Epithelial cell of proximal tubule (primary cell): Measurements from ENCODE around the gene DUOXA1. TPM values are rescaled to one million over a fixed set of nuclear protein-coding genes. Genes with fewer than 3 reads are reported as not detected.

Experiments
- DNase-seq: peaks from one replicate; pipeline ENCODE4 v3.0.0-alpha.2; 2011; ENCODE audit warnings: low read depth
- H3K4me3 ChIP-seq: 2 replicates; pipeline ENCODE4 v1.5.1; 2011; ENCODE audit warnings: low read depth, mild to moderate bottlenecking, low read length
- total RNA-seq: library from RNA; depleted of rRNA; stranded (reverse); fragments of >200 nt; gene quantifications from 2 replicates; pipeline ENCODE4 v1.2.3, GENCODE V29; 2015
- TF ChIP-seq, protein P1 (sequence below): conservative IDR thresholded peaks from 2 replicates; pipeline ENCODE4 v1.5.1; 2012; ENCODE audit warnings: low read depth, mild to moderate bottlenecking, low read length

Gene DUOXA1
- total RNA-seq, 1 donor from 2014 or later: 0.46 TPM

DNA sequence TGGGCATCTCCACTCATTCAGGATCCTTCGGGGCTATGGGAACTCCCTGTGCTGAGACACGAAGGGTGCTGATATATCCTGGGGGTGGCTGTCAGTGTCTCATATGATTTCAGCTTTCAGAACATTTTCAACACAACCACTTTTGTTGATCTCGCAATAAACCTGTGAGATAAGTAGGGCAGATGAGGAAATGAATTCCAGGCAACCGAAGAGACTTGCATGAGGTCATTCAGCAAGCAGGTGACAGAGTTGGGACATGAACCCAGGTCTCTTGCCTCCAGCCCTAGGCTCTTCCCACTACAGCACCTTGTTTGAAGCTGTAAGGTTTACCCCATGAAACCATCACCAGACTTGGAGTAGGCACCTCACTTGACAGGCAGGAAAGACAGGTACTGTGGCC lies 16.7 kb upstream of the DUOXA1 start:
- TF ChIP-seq, protein P1, sequence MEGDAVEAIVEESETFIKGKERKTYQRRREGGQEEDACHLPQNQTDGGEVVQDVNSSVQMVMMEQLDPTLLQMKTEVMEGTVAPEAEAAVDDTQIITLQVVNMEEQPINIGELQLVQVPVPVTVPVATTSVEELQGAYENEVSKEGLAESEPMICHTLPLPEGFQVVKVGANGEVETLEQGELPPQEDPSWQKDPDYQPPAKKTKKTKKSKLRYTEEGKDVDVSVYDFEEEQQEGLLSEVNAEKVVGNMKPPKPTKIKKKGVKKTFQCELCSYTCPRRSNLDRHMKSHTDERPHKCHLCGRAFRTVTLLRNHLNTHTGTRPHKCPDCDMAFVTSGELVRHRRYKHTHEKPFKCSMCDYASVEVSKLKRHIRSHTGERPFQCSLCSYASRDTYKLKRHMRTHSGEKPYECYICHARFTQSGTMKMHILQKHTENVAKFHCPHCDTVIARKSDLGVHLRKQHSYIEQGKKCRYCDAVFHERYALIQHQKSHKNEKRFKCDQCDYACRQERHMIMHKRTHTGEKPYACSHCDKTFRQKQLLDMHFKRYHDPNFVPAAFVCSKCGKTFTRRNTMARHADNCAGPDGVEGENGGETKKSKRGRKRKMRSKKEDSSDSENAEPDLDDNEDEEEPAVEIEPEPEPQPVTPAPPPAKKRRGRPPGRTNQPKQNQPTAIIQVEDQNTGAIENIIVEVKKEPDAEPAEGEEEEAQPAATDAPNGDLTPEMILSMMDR: no peak
- H3K4me3 ChIP-seq: no peak overlapping the region
- DNase-seq: no peak

DNA sequence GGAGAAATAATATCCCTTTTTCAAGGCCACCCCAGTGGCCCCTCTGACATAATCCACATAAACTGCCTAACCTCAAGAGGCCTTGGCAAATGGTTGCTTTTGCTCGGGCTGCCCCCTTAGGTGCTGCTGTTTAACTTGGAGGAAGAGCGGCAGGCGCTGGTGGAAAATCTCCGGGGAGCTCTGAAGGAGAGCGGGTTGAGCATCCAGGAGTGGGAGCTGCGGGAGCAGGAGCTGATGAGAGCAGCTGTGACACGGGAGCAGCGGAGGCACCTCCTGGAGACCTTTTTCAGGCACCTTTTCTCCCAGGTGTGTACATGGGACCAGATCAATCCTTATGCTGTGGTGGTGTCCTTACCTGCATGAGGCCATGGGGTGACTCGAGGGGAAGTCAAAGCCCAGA lies 15.1 kb upstream of the DUOXA1 start:
- H3K4me3 ChIP-seq: no peak overlapping the region
- no peak for DNase-seq
- TF ChIP-seq, protein P1: no peak

DNA sequence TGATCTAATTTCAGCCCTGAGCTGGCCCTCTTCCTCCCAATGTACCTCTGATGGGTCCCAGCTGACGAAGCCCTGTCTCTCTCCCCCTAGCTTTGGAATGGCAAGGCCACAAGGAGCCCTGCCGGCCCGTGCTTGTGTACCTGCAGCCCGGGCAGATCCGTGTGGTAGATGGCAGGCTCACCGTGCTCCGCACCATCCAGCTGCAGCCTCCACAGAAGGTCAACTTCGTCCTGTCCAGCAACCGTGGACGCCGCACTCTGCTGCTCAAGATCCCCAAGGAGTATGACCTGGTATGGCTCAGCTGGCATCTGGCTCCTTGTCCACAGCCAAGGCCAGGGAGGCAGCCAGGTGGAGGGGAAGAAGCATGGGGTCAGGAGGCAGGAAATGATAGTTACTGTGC lies 14.3 kb upstream of the DUOXA1 start:
- no peak overlapping the region for H3K4me3 ChIP-seq
- DNase-seq: no peak
- TF ChIP-seq, protein P1: no peak

DNA sequence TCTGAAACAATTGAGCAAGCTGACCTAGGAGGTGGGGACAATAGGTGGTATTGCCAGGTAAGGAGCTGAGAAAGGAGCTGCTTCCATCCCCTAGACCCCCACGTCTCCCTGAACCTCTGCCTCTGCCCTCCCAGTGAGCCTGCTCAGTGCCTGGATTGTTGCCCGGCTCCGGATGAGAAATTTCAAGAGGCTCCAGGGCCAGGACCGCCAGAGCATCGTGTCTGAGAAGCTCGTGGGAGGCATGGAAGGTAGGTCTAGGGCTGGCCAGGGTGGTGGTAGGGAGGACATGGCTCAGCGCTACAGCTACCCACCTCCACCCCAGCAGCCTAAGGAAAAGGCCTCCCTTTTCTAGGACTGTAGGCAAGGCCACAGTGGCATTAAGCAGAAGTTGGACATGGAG lies 13.4 kb upstream of the DUOXA1 start:
- no peak for DNase-seq
- TF ChIP-seq, protein P1: no peak
- H3K4me3 ChIP-seq: no peak overlapping the region

DNA sequence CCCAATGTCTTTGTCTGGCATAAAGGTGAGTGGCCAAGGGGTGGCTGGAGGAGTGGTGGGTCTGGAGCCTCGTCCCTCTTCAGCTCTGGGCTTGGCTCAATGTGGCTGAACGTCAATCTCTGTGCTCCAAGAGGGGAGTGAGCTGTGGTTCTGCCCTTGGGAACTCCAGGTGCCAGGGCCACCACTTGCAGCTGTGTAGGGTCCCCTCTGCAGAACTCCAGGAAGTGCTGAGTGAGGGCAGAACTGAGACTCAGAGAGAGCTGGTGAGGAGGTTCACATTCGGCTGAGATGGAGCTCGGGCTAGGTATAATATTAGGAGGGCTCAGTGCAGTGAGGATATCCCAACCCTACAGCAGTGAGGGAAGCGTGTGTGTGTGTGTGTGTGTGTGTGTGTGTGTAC lies 11.7 kb upstream of the DUOXA1 start:
- H3K4me3 ChIP-seq: no peak overlapping the region
- TF ChIP-seq, protein P1: no peak
- no peak for DNase-seq

DNA sequence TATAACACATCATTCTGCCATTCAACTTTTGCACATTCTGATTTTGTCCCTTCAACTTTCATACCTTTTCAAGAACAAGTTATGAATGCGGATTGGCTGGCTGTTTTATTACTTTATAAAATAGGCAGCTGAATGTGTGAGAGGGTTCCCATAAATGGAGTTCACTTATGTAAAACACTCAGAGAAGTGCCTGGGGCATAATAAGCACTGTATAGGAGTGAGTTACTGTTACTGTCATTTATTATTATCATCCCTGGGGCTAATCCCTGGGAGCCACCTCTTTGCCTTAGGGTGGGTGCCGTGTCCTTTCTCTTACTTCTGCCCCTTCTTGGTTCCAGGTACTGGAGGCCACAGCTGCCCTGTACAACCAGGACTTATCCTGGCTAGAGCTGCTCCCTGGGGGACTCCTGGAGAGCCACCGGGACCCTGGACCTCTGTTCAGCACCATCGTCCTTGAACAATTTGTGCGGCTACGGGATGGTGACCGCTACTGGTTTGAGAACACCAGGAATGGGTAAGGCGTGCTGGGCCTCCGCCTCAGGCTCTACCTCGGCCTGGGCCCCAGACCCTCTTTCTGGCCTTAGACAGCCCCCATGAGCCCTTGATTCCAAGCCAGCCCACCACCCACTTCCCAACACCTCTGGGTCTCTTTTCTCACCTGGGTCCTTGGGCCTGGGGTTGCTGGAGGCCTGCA lies 11.0 kb upstream of the DUOXA1 start:
- TF ChIP-seq, protein P1: no peak
- H3K4me3 ChIP-seq: no peak overlapping the region
- DNase-seq: no peak

DNA sequence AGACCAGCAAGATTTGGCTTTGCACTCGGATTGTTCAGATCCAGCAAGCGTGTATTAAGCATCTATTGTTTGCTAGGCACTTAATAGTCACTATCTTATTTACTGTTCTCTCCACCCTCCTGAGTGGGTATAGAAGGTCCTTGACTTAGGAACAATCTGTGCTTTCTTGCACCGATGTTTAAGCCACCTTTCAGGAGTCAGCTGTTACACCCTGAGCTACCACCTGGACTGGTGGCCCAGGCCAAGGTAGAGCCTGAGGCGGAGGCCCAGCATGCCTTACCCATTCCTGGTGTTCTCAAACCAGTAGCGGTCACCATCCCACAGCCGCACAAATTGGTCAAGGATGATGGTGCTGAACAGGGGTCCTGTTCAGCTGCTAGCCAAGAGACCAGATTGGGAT lies 10.1 kb upstream of the DUOXA1 start:
- DNase-seq: no peak
- TF ChIP-seq, protein P1: no peak
- no peak overlapping the region for H3K4me3 ChIP-seq
